ENCODE data around the gene ARHGAP26.

DNA sequence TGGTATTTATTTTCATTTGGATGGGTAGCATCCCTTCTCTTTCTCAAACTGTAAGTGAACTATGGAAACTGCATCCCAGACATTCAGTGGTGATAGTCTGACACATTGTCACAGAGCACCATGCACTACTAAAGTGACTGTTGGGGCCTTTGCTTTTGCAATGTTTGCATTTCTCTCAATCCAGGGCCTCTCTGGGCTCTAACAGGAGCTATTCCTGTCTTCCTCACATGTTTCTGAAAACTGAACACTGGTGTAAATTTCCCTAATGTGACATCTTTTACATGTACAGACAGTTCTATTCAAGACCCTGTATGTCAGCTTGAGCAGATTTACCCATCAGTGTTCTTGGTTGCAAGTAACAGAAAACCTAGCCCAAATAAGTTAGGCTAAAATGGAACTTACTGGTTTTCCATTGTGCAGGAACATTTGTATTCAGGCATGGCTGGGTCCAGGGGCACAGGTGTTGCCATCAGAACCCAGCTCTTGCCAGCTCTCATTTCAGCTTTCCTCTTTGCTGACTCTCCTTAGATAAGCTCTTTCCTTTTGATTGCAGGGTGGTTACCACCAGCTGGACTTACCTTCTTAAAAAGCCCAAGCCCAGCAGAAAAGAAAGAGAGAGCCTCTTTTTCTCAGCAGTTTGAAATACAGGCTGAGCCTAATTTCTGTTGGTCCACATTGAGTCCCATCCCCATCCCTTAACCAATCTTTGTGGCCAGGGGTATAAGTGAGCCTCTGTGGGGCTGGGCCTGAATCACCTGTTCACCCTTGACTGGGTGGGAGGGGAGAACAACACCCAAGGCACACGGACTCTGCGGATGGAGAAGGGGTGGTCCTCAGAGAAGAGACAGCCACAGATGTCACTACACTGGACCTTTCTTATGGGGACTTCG, 399.0 kb downstream of the ARHGAP26 start:
- TF ChIP-seq YY1 (IDR thresholded peaks at IDR 0.05; ENCODE audit: insufficient read depth, insufficient read length) = no peak
- TF ChIP-seq SUZ12 (IDR thresholded peaks at IDR 0.05; ENCODE audit: extremely low read depth, insufficient read depth, insufficient read length) = no peak
- no peak for TF ChIP-seq ZNF274 (IDR thresholded peaks at IDR 0.05; ENCODE audit: low read depth, low read length)

Measured in NT2/D1 (cell line).